Mesothelial cell of epicardium (in vitro differentiated cells): Measurements from ENCODE around the gene INF2. TPM values are rescaled to one million over a fixed set of nuclear protein-coding genes. Genes with fewer than 3 reads are reported as not detected.
"Not testable (repeated sequence)": the region's sequence is repeated elsewhere in the genome, so short reads cannot be mapped to it uniquely, and the experiment has no call there.

Experiments
- DNase-seq, 2 experiments: peaks; one replicate each; pipeline ENCODE4 v3.0.0; 2021; ENCODE audit warnings: low spot score in 2 of 2; ENCODE audit not compliant: unreplicated experiment in 2 of 2
- H3K27ac Mint-ChIP-seq: 2 replicates; pipeline ENCODE4 v1.8.0; 2021; ENCODE audit warnings: mixed read lengths
- H3K27me3 Mint-ChIP-seq: 2 replicates; pipeline ENCODE4 v1.8.0; 2021; ENCODE audit warnings: low read depth, mixed read lengths
- H3K36me3 Mint-ChIP-seq: 2 replicates; pipeline ENCODE4 v1.8.0; 2021; ENCODE audit warnings: mixed read lengths
- H3K4me1 Mint-ChIP-seq: 2 replicates; pipeline ENCODE4 v1.8.0; 2021; ENCODE audit warnings: mixed read lengths
- H3K4me3 Mint-ChIP-seq: 2 replicates; pipeline ENCODE4 v1.8.0; 2021; ENCODE audit warnings: mild to moderate bottlenecking, moderate library complexity, mixed read lengths
- H3K9me3 Mint-ChIP-seq: 2 replicates; pipeline ENCODE4 v1.8.0; 2021; ENCODE audit warnings: mixed read lengths
- CTCF ChIP-seq: fragments of 200-600 bp; sonication (generic); IDR thresholded peaks from one replicate; pipeline ENCODE4 v1.5.0; 2021; ENCODE audit warnings: antibody characterized with exemption; ENCODE audit not compliant: unreplicated experiment
- total RNA-seq: library from RNA; stranded (reverse); gene quantifications from 3 replicates; pipeline ENCODE4 v1.2.1, GENCODE V29; 2021

Gene INF2
- total RNA-seq, 1 donor from 2014 or later: 92.8 TPM

GRCh38 chr14:104669697-104670096 is 19.7 kb upstream of the INF2 start:
- H3K27ac Mint-ChIP-seq: no peak overlapping the region
- no peaks in the 10 kb centered on the region for H3K27me3 Mint-ChIP-seq
- no peak for DNase-seq
- no peak overlapping the region for H3K4me3 Mint-ChIP-seq
- peaks cover 3% of the 10 kb centered on the region for H3K9me3 Mint-ChIP-seq
- peaks cover 17% of the 10 kb centered on the region for H3K4me1 Mint-ChIP-seq
- H3K36me3 Mint-ChIP-seq: no peaks in the 10 kb centered on the region
- TF ChIP-seq CTCF: no peak

GRCh38 chr14:104671330-104671977 is 18.0 kb upstream of the INF2 start:
- H3K27me3 Mint-ChIP-seq, H3K4me3 Mint-ChIP-seq, H3K36me3 Mint-ChIP-seq, H3K27ac Mint-ChIP-seq, DNase-seq, H3K9me3 Mint-ChIP-seq: not testable (repeated sequence)
- peaks cover 11% of the 10 kb centered on the region for H3K4me1 Mint-ChIP-seq

DNA sequence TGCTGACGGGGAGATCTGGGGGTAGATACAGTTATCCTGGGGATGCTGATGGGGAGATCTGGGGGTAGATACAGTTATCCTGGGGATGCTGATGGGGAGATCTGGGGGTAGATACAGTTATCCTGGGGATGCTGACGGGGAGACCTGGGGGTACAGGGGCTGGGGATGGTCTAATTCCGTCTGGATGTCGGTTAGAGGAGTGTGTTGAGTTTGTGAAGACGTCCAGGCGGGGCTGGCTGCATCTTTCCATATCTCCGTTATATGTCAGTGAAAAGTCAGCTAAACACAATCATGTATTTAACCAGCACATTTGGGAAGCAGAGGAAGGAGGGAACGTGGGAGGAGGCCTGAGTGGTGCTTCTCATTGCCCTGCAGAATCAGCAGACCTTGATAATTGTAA is 17.3 kb upstream of the INF2 start:
- not testable (repeated sequence) for H3K27ac Mint-ChIP-seq, H3K27me3 Mint-ChIP-seq, DNase-seq, H3K9me3 Mint-ChIP-seq, H3K4me3 Mint-ChIP-seq, H3K36me3 Mint-ChIP-seq
- peaks cover 15% of the 10 kb centered on the region for H3K4me1 Mint-ChIP-seq

DNA sequence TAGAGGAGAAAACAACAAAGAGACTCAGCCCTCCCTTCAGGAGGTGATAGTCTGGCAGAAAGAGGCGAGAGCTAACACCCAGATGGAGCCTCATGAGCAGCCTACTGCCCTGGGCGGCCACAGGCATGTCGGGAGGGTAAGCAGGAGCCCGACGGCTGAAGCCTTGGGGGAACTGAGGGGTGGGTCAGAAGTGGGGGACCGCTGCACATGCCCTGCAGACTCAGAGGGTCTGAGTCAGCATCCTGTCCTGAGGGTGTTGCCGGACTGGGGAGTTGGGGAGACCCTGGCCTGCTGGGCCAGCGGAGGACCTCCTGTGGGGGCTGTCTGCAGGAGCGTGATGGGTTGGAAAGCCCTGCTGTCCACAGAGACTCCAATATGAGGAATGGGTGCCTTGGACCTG is 15.9 kb upstream of the INF2 start:
- no peak for DNase-seq
- TF ChIP-seq CTCF: no peak
- H3K4me3 Mint-ChIP-seq: no peak overlapping the region
- no peak overlapping the region for H3K27ac Mint-ChIP-seq
- no peaks in the 10 kb centered on the region for H3K36me3 Mint-ChIP-seq
- H3K9me3 Mint-ChIP-seq: peaks cover 3% of the 10 kb centered on the region
- H3K27me3 Mint-ChIP-seq: no peaks in the 10 kb centered on the region
- H3K4me1 Mint-ChIP-seq: peaks cover 21% of the 10 kb centered on the region

DNA sequence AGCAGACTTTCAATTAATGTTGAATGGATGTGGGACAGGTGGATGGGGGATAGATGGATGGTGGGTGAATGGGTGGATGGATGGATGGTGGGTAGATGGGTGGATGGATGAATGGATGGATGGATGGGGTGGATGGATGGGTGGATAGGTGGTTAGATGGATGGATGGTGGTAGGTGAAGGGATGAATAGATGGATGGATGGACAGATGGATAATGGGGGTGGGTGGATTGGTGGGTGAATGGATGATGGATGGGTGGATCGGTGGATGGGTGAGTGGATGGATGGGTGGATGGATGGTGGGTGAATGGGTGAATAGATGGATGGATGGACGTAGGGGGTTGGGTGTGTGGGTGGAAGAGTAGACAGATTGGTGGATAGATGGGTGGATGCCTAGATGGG is 14.0 kb upstream of the INF2 start:
- Mint-ChIP-seq H3K27me3 (no peaks in the 10 kb centered on the region), H3K4me3 (no peak overlapping the region), H3K27ac (no peak overlapping the region)

GRCh38 chr14:104676130-104676693 is 13.2 kb upstream of the INF2 start:
- Mint-ChIP-seq H3K27me3 (no peaks in the 10 kb centered on the region), H3K9me3 (no peaks in the 10 kb centered on the region), H3K4me3 (no peak overlapping the region), H3K27ac (no peak overlapping the region), H3K36me3 (no peaks in the 10 kb centered on the region), H3K4me1 (peaks cover 38% of the 10 kb centered on the region)
- no peak for DNase-seq
- no peak for TF ChIP-seq CTCF

More for the DNA sequence above, 14.0 kb upstream of the INF2 start:
- H3K9me3 Mint-ChIP-seq: peaks cover 3% of the 10 kb centered on the region
- peaks cover 31% of the 10 kb centered on the region for H3K4me1 Mint-ChIP-seq
- DNase-seq: no peak
- no peaks in the 10 kb centered on the region for H3K36me3 Mint-ChIP-seq
- no peak for TF ChIP-seq CTCF
